Activated CD8-positive, alpha-beta T cell treated with anti-CD3 and anti-CD28 coated beads, Interleukin-2, amount 10 ng/mL, durations not matched to agents 7 days and 5 days (primary cell): ENCODE measurements around the gene LGALS9B. TPM values are rescaled to one million over a fixed set of nuclear protein-coding genes. Genes with fewer than 3 reads are reported as not detected.
"Not testable (repeated sequence)": the region's sequence is repeated elsewhere in the genome, so short reads cannot be mapped to it uniquely, and the experiment has no call there.

Source experiments
- ATAC-seq: fragments of 150-1000 bp; cut with Tn5 transposase; one replicate; pipeline ENCODE4 v1.10.0; 2021; ENCODE audit warnings: moderate library complexity
- CTCF ChIA-PET: fragments of 350-600 bp; sonication (Branson Sonifier 250); formaldehyde crosslinking; loops from one replicate; lab custom pipeline; 2021; ENCODE audit warnings: antibody characterized with exemption; lab: Charles Lee
- POLR2A ChIA-PET: fragments of 350-600 bp; sonication (Branson Sonifier 250); formaldehyde crosslinking; loops from one replicate; lab custom pipeline; 2021; ENCODE audit warnings: antibody characterized with exemption; lab: Charles Lee
- DNase-seq: peaks from one replicate; pipeline ENCODE4 v3.0.0-alpha.2; 2020
- H3K27ac Mint-ChIP-seq: one replicate; pipeline ENCODE4 v1.8.0; 2021; ENCODE audit warnings: mild to moderate bottlenecking, mixed read lengths
- H3K27me3 Mint-ChIP-seq: one replicate; pipeline ENCODE4 v1.8.0; 2021; ENCODE audit warnings: low read depth, mixed read lengths
- H3K36me3 Mint-ChIP-seq: one replicate; pipeline ENCODE4 v1.8.0; 2021; ENCODE audit warnings: low read depth, mixed read lengths
- H3K4me1 Mint-ChIP-seq: one replicate; pipeline ENCODE4 v1.8.0; 2021; ENCODE audit warnings: low read depth, mixed read lengths
- H3K4me3 Mint-ChIP-seq: one replicate; pipeline ENCODE4 v1.8.0; 2021; ENCODE audit warnings: mild to moderate bottlenecking, mixed read lengths
- H3K9me3 Mint-ChIP-seq: one replicate; pipeline ENCODE4 v1.8.0; 2022; ENCODE audit warnings: mixed read lengths; ENCODE audit not compliant: insufficient read depth
- total RNA-seq, 2 experiments: library from RNA; stranded (reverse); gene quantifications; one replicate each; pipeline ENCODE4 v1.2.3, GENCODE V29; 2021

The LGALS9B gene
- total RNA-seq, 2 experiments from 2014 or later, result 0.45 to 0.47 TPM

DNA sequence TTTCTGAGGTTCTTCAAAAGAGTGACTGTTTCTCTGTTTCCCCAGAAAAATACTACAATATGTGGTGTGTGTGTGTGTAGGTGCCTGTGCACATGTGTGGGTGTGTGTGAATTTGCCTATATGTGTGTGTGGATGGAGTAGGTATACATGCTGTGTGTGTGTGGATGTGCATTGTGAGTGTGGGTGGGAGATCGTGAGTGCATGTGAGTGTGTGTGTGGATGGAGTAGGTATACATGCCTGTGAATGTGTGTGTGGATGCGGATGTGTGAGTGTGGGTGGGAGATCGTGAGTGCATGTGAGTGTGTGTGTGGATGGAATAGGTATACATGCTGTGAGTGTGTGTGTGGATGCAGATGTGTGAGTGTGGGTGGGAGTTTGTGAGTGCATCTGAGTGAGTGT, 32.2 kb downstream of the LGALS9B start:
- H3K4me3 Mint-ChIP-seq, ATAC-seq, H3K27me3 Mint-ChIP-seq, POLR2A ChIA-PET, H3K27ac Mint-ChIP-seq, H3K36me3 Mint-ChIP-seq, CTCF ChIA-PET, DNase-seq, H3K9me3 Mint-ChIP-seq: not testable (repeated sequence)
- H3K4me1 Mint-ChIP-seq, result peaks cover 12% of the 10 kb centered on the region

DNA sequence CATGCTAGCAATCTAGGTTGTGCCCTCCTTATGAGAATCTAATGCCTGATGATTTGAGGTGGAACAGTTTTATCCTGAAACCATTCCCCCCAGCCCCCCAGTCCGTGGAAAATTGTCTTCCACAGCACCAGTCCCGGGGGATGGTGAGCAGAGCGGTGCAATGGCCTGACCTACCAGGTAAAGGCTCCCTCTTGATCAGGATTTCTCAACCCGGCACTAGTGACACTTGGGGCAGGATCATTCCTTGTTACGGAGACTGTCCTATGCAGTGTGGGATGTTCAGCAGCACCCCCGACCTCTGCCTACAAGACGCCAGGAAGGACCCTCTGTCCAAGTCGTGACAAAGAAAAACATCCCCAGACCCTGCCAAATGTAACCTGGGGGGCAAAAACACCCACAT, 34.0 kb downstream of the LGALS9B start:
- POLR2A ChIA-PET, CTCF ChIA-PET, ATAC-seq, H3K27ac Mint-ChIP-seq, H3K4me3 Mint-ChIP-seq, H3K36me3 Mint-ChIP-seq, H3K9me3 Mint-ChIP-seq, DNase-seq, H3K27me3 Mint-ChIP-seq: not testable (repeated sequence)
- peaks cover 12% of the 10 kb centered on the region for H3K4me1 Mint-ChIP-seq

DNA sequence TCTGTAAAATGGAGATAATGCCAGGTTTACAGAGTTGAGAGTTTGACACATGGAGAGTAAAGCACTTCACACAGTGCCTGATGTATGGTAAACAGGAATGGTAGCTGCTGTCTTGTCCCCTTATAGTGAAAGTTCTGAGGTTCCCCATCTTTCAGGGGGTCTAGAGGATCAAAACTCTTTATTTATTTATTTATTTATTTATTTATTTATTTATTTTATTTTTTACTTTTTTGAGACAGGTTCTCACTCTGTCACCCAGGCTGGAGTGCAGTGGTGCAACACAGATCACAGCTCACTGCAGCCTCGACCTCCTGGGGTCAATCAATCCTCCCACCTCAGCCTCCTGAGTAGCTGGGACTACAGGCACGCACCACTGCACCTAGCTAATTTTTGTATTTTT, 40.1 kb downstream of the LGALS9B start:
- H3K36me3 Mint-ChIP-seq, H3K4me3 Mint-ChIP-seq, CTCF ChIA-PET, H3K4me1 Mint-ChIP-seq, POLR2A ChIA-PET, H3K9me3 Mint-ChIP-seq, H3K27me3 Mint-ChIP-seq, ATAC-seq, DNase-seq, H3K27ac Mint-ChIP-seq: not testable (repeated sequence)

DNA sequence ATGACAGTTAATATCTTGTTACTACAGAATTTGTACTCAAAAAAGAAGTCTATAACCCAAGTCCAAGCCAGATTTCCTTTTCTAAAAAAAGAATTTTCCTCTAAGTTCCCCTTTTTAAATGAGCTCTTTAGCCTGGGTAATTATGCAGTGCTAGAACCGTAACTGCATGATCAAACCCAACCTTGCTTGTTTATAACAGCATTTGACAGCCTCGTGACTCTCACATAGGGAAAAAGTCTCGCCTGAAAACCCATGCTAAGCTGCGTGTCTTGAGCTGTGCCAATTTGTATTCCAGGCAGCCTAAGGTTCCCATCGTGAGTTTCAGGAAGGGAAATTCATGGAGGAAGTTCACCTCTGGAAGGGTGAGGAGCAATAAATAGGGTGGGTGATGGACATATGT, 44.5 kb downstream of the LGALS9B start:
- POLR2A ChIA-PET, H3K9me3 Mint-ChIP-seq, CTCF ChIA-PET, H3K27me3 Mint-ChIP-seq, H3K4me1 Mint-ChIP-seq, H3K36me3 Mint-ChIP-seq, ATAC-seq, H3K4me3 Mint-ChIP-seq, DNase-seq, H3K27ac Mint-ChIP-seq: not testable (repeated sequence)

DNA sequence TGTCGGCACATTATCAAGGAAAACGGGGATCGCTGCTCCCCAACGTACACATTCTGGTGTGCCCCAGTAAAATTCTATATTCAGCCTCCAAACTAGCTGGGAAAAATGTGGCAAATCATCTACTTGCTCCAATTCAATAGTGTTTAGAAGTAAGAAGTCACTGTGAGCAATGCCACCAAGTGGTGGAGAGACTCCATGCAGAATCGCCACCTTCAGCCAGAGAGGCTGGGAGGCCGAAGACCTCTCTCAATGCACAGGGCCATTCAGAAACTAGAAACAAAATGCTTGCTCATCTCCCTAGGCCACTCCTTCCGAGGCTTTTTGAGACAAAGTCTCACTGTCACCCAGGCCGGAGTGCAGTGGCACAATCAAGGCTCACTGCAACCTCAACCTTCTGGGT, 48.5 kb downstream of the LGALS9B start:
- H3K4me1 Mint-ChIP-seq, POLR2A ChIA-PET, H3K36me3 Mint-ChIP-seq, CTCF ChIA-PET, H3K27me3 Mint-ChIP-seq, ATAC-seq, H3K27ac Mint-ChIP-seq, H3K9me3 Mint-ChIP-seq, H3K4me3 Mint-ChIP-seq, DNase-seq: not testable (repeated sequence)

DNA sequence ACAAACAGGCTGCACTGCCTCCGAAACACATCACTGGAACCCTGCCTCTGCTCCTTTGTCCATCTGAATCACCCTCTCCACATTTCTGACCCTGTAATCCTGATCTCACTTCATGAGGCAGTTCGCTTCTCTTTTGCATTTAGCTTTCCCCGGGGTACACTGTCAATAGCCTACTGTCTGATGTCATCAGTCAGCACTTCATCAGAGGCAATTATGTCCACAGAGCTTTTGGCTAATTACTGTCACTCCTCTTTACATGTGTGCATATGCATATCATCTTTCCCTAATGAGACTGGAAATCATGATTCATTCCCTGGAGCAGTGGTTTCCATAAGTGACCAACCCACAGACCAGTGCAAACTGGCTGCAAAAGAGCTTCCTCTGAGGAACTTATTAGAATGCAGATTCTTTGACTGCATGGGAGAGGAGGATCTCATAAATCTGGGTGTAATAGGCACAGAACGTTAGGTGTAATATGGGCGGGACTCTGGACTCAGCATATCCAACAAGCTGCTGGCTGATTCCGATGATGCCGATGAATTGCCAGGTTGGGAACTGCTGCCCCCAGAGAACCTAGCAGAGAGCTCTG, 49.8 kb downstream of the LGALS9B start:
- H3K36me3 Mint-ChIP-seq, POLR2A ChIA-PET, H3K4me3 Mint-ChIP-seq, DNase-seq, H3K4me1 Mint-ChIP-seq, H3K9me3 Mint-ChIP-seq, H3K27ac Mint-ChIP-seq, CTCF ChIA-PET, H3K27me3 Mint-ChIP-seq, ATAC-seq: not testable (repeated sequence)

DNA sequence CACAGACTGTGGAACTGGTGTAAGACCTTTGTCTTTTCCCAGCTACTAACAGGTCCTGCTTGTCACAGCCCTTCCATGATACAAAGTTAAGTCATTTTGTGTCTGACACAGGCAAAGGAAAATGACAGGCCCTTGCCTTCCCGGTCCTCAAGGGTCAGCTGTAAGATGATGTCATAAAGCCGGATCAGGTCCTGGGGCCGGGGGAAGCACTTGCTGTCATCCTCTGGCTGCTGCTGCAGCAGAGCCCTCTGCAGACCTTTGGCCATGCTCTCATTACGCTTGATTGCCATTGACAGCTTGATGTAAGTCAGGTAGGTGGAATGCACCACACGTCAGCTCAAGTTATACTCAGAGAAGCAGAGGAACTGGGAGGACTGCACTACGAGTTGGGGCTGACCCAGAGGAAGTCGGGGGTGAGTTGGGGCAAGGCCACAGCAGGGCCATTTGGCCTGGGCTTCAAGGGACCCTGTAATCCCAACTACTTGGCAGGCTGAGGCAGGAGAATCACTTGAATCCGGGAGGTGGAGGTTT, 50.9 kb downstream of the LGALS9B start:
- H3K27me3 Mint-ChIP-seq, DNase-seq, H3K9me3 Mint-ChIP-seq, H3K4me3 Mint-ChIP-seq, H3K4me1 Mint-ChIP-seq, CTCF ChIA-PET, H3K27ac Mint-ChIP-seq, POLR2A ChIA-PET, H3K36me3 Mint-ChIP-seq, ATAC-seq: not testable (repeated sequence)

DNA sequence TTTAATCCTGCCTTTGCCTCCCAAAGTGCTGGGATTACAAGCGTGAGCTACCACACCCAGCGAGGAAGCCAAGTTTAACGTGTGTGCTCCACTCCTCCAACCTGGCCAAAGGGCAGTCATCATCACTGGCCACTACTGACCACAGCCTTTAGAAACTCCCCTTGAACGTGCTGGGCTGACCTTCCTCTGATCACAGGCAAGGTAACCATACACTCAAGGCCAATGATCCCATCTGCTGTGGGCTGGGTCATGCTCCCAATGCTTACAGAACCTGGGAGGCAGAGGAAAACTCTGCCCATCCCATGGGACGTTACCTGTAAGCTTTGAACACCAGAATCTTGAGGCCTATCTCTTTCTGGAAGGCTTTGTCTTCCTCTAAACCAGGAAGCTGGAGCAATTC, 51.9 kb downstream of the LGALS9B start:
- DNase-seq, CTCF ChIA-PET, H3K4me3 Mint-ChIP-seq, H3K27ac Mint-ChIP-seq, H3K4me1 Mint-ChIP-seq, H3K9me3 Mint-ChIP-seq, H3K36me3 Mint-ChIP-seq, ATAC-seq, POLR2A ChIA-PET, H3K27me3 Mint-ChIP-seq: not testable (repeated sequence)

DNA sequence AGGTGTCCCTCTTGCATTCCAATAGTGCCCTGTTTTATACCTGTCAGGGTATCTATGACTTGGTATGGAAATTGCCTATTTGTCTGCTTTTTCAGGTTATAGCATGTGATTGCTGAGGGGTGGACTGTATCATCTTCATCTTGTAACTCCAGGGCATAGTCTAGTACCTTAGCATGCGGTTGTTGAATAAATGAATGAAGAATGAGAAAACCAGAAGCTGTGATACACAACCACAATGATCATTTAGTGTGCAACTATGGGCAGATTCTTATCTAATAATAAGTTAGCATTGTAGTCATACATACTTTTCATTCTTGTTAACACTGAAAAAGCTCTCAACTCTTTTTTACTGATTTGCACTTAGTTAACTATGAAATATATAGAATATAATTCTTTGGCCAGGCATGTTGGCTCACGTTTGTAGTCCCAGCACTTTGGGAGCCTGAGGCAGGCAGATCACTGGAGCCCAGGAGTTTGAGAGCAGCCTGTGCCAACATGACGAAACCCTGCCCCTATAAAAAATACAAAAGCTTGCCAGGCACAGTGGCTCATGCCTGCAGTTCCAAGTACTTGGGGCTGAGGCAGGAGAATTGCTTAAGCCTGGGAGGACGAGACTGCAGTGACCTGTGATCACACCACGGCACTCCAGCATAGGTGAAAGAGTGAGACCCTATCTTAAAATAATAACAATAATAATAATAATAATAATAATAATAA, 65.9 kb downstream of the LGALS9B start:
- H3K36me3 Mint-ChIP-seq, ATAC-seq, H3K9me3 Mint-ChIP-seq, CTCF ChIA-PET, H3K27me3 Mint-ChIP-seq, H3K4me3 Mint-ChIP-seq, H3K4me1 Mint-ChIP-seq, POLR2A ChIA-PET, H3K27ac Mint-ChIP-seq, DNase-seq: not testable (repeated sequence)

DNA sequence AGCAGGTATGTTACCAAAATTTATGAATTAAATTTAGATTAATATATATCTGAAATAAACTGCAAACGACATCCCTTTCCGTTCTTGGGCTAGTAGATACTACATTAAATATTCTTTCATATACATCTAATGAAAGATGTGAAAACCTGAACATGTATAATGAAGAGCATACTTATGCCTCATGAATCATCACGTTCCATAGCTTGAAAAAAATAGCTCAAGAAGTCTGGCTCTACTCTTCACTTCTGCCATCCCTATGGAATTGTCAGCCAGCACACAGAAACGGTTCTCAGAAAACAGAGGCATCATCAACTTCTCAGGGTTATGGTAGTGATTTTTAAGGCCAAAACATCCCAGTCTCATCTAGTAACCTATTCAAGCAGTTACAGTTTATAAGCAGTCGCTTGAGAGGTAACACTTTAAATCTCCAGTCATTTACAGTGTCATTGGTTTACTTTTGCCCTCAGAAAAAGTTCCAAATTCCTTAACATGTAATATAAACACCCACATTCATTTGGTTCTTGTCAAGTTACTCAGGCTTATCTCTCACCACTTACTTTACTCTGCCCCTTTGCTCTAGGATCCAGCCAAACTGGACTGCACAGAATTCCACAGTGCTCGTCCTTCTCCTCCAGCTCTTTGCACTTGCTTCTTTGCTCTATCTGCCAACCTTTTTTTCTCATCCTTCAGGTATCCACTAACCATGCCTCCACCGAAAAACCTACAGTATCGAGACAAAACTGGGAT, 66.6 kb downstream of the LGALS9B start:
- H3K9me3 Mint-ChIP-seq, H3K4me1 Mint-ChIP-seq, ATAC-seq, H3K27ac Mint-ChIP-seq, POLR2A ChIA-PET, CTCF ChIA-PET, H3K27me3 Mint-ChIP-seq, H3K36me3 Mint-ChIP-seq, H3K4me3 Mint-ChIP-seq, DNase-seq: not testable (repeated sequence)
